ENCODE measurements around the gene SMG5.

The SMG5 gene

DNA sequence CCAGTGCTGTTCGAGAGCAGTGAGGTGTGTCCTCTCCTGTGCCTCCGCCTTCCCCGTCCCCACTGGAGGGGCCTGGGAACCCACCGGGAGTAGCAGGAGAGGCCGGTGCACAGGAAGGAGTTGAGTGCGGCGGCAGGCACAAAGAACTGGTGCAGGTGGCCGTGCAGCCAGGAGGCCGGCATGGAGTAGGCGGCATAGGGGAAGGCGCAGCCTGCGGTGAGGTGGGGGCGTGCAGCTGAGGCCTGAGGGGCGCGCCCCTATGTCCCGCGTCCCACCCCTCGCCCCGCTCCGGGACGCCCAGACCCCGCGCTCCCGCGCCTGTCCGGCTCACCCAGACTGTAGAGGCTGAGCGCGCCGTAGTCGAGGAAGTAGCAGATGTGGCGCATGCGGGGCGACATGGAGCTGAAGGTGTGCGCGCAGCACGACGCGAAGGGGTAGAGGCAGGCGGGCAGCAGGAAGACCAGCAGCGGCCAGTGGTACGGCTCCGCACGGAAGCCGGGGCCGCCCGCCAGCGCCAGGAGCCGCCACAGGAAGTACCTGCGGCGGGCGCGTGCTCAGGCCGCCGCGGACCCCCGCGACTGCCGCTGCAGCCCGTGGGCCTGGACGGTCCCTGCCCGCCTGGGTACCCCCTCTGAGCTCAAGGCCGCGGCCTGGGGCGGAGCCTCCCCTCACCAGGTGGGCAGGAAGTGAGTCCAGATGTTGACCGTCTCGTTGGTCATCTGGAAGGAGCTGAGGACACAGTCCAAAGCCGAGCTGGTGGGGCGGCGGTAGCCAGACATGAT lies 37.0 kb downstream of the SMG5 start:
- no peak for DNase-seq (ENCODE audit: insufficient read length, low spot score)
- no peak for FAIRE-seq
- TF ChIP-seq, protein P1, sequence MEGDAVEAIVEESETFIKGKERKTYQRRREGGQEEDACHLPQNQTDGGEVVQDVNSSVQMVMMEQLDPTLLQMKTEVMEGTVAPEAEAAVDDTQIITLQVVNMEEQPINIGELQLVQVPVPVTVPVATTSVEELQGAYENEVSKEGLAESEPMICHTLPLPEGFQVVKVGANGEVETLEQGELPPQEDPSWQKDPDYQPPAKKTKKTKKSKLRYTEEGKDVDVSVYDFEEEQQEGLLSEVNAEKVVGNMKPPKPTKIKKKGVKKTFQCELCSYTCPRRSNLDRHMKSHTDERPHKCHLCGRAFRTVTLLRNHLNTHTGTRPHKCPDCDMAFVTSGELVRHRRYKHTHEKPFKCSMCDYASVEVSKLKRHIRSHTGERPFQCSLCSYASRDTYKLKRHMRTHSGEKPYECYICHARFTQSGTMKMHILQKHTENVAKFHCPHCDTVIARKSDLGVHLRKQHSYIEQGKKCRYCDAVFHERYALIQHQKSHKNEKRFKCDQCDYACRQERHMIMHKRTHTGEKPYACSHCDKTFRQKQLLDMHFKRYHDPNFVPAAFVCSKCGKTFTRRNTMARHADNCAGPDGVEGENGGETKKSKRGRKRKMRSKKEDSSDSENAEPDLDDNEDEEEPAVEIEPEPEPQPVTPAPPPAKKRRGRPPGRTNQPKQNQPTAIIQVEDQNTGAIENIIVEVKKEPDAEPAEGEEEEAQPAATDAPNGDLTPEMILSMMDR (IDR thresholded peaks at IDR 0.05; ENCODE audit: insufficient read depth, missing control alignments) = no peak

DNA sequence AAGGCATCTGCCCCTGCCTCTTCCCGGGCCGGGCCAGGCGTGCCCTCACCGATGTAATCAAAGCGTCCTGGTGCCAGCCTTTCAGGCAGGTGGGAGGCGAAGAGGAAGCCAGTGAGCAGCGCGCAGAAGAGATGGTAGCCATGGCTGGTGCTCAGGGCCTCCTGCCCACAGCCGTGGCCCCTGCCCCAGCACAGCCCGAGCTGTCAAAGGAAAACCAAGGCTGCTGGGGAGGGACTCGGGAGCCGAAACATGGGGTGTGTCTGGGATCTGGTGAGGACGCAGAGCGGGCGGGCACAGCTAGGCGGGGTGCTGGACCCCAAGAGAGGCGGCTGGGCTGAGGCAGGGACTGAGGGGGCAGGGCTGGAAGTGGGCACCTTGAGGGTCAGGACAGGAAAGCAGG lies 37.9 kb downstream of the SMG5 start:
- FAIRE-seq = no peak
- no peak for DNase-seq (ENCODE audit: insufficient read length, low spot score)
- TF ChIP-seq, protein P1 (IDR thresholded peaks at IDR 0.05; ENCODE audit: insufficient read depth, missing control alignments) = no peak

DNA sequence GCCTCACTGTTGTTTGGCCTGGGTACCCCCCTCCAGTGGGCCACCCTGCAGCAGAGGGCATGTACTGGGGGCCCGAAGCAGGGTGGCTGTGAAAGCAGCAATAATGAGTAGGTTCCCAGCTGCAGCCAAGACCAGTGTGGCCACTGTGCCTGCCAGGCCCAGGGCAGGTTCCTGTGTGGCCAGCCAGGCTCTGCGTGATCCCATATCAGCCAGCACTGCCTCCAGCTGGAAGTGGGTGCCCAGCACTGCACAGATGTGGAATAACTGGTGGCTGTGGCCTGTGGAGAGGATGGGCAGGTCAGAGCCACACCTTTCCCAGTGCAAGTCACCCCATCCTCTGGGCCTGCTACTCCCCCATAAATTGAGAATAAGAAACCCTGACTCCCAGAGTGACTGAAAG lies 38.5 kb downstream of the SMG5 start:
- DNase-seq (ENCODE audit: insufficient read length, low spot score) = no peak
- FAIRE-seq = no peak
- TF ChIP-seq, protein P1 (IDR thresholded peaks at IDR 0.05; ENCODE audit: insufficient read depth, missing control alignments) = no peak

DNA sequence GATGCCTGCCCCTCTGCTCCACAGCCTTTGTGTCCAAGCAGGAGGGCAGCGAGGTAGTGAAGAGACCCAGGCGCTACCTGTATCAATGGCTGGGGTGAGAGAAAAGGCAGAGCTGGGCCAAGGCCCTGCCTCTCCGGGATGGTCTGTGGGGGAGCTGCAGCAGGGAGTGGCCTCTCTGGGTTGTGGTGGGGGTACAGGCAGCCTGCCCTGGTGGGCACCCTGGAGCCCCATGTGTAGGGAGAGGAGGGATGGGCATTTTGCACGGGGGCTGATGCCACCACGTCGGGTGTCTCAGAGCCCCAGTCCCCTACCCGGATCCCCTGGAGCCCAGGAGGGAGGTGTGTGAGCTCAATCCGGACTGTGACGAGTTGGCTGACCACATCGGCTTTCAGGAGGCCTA lies 39.9 kb downstream of the SMG5 start:
- TF ChIP-seq, protein P1 (IDR thresholded peaks at IDR 0.05; ENCODE audit: insufficient read depth, missing control alignments) = no peak
- DNase-seq (ENCODE audit: insufficient read length, low spot score) = no peak
- FAIRE-seq = no peak

DNA sequence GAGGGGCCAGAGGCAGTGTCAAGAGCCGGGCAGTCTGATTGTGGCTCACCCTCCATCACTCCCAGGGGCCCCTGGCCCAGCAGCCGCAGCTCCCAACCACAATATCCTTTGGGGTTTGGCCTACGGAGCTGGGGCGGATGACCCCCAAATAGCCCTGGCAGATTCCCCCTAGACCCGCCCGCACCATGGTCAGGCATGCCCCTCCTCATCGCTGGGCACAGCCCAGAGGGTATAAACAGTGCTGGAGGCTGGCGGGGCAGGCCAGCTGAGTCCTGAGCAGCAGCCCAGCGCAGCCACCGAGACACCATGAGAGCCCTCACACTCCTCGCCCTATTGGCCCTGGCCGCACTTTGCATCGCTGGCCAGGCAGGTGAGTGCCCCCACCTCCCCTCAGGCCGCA lies 40.7 kb downstream of the SMG5 start, which contains the start of gene BGLAP:
TSS of gene BGLAP (plus strand) at position 259 of the 400 bp plus-strand sequence. CDS start at position 307, 48 bp downstream.
- DNase-seq (ENCODE audit: insufficient read length, low spot score) (no peak), FAIRE-seq (no peak)
- TF ChIP-seq, protein P1 (IDR thresholded peaks at IDR 0.05; ENCODE audit: insufficient read depth, missing control alignments) = no peak

DNA sequence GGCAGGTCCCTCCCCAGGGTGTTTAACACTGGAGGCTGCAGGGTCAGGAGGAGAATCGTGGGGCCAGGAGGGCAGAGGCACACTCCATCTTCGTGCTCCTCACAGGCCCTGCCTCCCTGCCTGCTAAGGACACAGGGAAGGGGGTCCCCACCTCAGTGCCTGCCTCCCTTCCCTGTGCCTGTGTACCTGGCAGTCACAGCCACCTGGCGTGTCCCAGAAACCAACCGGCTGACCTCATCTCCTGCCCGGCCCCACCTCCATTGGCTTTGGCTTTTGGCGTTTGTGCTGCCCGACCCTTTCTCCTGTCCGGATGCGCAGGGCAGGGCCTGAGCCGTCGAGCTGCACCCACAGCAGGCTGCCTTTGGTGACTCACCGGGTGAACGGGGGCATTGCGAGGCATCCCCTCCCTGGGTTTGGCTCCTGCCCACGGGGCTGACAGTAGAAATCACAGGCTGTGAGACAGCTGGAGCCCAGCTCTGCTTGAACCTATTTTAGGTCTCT lies 41.3 kb downstream of the SMG5 start:
- TF ChIP-seq, protein P1 (IDR thresholded peaks at IDR 0.05; ENCODE audit: insufficient read depth, missing control alignments) = no peak
- FAIRE-seq (no peak), DNase-seq (ENCODE audit: insufficient read length, low spot score) (no peak)

DNA sequence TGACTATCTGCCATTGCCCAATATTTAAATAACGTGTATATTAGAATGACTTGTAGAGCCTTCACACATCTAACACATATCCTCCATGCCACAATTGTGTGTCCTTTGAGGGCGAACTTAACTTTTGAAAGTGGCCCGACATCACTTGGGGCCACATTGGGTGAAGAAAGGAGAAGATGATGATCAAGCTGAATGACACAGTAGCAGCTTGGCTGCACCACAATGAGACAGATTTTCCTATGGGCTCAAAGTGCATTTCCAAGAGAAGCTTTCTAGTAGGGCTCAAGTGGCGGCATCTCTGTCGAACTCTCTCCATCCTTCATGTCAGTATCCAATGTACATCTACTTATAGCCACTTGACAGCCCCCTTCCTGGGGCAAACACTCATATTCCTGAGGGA lies 44.4 kb downstream of the SMG5 start:
- FAIRE-seq = no peak
- TF ChIP-seq, protein P1 (IDR thresholded peaks at IDR 0.05; ENCODE audit: insufficient read depth, missing control alignments) = no peak
- no peak for DNase-seq (ENCODE audit: insufficient read length, low spot score)
